Right forelimb (tissue), 1 donor: Measurements from ENCODE around the gene IER3.
"Not testable (repeated sequence)": the region's sequence is repeated elsewhere in the genome, so short reads cannot be mapped to it uniquely, and the experiment has no call there.

Source experiments
- DNase-seq: peaks from one replicate; pipeline ENCODE4 v3.0.0-alpha.2; 2018

The IER3 gene

GRCh38 chr6:30747300-30747687 lies 2.9 kb upstream of the IER3 start:
- DNase-seq: no peak

GRCh38 chr6:30743099-30744053 lies 971 bp downstream of the IER3 start:
- DNase-seq: no peak

DNA sequence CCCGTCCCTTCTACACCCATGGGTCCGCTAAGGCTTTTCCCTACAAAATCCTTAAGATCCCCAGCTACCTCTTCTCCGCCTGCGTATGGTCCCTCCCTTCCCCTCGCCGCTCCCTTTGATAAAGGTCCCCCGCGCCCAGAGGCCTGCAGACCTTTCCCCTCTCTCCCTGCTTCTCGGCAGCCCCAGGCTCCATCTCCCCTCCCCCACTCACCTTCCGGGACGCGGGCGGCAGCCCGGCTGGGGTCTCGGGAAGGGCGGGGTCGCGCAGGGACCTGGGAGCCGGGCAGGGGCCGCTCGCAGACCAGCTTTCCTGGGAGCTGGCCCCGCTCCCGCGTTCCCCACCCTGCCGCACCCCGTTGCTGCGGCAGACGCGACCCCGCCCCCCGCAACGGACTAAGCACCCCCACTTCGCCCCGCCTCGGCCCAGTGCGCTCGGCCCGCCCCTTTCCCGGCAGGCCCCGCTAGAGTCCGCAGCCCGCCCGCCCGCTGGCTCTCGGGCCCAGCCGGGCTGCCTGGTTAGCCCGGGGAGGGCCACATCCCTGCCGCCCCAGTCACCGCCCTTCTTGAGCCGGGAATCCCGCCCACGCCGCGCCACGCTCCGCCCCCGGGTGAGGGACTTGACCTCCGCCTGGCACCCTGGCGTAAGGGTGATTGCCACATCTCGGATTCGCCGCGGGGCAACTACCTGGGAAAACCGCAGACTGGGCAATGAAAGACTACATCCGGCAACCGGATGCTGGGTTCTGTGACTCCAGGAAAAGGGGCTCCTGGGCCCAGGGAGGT lies 1.8 kb downstream of the IER3 start, which contains the start of gene FLOT1:
TSS of gene FLOT1 (minus strand) at position 372 of the 783 bp plus-strand sequence. CDS start 498 bp downstream, outside the sequence.
- peak; percentile 93 for DNase-seq

DNA sequence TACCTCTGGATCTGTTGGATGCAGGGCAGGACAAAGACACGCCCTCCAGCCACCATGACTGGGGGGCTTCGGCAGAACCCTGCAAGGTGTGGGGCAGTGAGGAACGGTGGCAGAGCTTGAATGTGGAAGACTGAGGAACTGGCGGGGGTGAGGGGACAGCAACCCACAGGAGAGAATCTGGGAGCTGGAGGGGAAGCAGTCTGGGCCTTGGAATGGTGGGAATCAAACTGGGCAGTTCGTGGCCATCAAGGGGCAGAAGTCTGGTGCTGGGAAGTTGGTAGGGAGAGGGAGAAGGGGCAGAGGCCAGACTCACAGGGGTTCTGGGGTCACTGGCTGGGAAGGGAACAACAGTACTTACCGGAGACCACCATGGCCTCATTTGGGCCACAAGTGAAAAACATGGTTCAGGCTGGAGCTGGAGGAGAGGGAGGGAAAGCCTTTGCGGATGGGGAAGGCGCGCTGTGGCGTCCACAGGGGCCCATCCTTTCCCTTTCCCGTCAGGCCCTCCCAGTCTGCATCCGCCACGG lies 2.5 kb downstream of the IER3 start:
- no peak for DNase-seq

DNA sequence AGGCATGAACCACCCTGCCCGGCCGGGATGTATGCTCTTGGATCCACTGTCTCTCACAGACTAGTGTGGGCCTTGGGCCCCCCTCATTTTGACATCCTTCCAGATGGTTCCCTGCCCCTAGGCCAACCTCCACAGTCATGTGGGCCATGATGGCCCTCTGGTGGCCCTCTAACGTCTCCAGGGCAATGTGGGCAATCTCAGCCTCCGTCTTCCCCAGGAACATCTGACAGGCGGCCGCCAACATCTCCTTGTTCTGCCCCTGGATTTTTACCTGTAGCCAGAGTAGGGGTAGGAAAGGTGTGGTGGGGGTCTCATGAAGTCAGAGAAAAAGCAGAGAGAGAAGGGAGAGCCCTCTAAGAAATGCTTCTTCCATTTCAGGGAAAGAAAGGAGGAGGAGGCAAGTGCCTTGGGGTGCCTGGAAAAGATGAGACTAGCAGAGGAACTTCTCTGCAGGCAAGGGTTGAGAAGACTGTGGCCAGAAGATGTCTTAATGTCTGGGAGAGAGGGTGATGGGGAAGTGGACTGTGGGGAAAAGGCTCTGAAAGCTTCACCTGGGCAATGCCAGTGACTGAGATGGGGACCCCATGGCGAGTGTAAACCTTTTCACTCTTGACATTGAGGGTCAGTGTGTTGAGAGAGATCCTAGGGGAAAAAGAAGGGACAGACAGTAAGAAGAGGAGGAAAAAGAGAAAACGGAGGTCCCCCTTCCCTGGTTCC lies 3.1 kb downstream of the IER3 start:
- no peak for DNase-seq

- no peak for DNase-seq
Measured at GRCh38 chr6:30740540-30740870, 3.8 kb downstream of the IER3 start.

GRCh38 chr6:30738532-30738931 lies 5.8 kb downstream of the IER3 start:
- no peak for DNase-seq

GRCh38 chr6:30735668-30736314 lies 8.6 kb downstream of the IER3 start:
- DNase-seq: no peak

DNA sequence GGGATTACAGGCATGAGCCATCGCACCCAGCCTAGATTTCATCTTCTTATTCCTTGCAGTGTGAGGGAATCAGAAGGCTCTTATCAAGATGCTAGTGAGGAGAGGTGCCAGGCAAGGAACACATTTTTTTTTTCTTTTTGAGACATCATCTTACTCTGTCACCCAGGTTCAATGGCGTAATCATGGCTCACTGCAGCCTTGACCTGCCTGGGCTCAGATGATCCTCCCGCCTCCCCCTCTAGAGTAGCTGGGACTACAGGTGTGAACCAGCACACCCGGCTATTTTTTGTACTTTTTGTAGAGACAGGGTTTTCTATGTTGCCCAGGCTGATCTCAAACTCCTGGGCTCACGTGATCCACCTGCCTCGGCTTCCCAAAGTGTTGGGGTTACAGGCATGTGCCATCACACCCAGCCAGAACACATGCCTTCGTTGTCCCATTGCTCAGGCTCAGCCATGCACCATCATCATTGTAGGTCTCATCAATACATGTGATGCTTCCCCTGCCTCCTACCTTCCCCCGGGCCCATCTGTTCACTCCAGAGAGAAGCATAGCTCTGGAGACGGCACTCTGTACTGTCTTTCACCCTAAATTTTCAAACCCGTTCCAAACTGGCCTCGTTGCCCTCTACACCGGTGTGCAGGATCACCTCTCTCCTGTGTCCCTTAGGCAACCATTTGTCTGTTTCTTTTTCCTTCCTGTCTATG lies 12.0 kb downstream of the IER3 start:
- no peak for DNase-seq

DNA sequence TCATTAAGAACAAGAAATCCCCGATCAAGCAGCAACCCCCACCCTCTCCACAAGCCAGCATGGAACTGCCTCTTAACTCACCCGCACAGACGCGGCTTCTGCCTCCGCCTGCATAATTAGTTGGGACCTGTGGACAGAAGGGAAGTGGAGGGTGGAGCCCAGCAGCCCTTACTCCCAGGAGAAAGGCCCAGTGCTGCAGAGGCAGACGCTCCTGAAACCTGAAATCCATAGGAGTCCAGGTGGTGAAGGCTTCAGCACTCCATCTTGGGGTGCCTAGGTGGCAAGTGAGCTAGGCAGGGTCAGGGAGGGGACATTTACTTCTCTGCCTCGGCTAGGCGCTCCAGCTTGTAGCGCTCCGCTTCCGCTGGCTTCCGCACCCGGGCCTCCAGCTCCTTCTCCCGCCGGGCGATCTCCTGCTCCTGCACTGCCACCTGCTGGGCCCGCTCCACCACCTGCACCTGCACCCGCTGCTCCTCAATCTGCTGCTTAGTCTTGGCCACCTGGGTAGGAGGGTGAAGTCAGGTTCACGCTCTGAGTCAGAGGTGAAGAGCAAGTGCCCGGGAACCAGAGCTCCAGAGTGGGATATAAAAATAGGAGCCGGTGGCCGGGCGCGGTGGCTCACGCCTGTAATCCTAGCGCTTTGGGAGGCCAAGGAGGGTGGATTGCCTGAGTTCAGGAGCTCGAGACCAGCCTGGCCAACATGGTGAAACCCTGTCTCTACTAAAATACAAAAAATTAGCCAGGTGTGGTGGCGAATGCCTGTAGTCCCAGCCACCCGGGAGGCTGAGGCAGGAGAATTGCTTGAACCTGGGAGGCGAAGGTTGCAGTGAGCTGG lies 13.5 kb downstream of the IER3 start:
- peak; percentile 71 for DNase-seq

DNA sequence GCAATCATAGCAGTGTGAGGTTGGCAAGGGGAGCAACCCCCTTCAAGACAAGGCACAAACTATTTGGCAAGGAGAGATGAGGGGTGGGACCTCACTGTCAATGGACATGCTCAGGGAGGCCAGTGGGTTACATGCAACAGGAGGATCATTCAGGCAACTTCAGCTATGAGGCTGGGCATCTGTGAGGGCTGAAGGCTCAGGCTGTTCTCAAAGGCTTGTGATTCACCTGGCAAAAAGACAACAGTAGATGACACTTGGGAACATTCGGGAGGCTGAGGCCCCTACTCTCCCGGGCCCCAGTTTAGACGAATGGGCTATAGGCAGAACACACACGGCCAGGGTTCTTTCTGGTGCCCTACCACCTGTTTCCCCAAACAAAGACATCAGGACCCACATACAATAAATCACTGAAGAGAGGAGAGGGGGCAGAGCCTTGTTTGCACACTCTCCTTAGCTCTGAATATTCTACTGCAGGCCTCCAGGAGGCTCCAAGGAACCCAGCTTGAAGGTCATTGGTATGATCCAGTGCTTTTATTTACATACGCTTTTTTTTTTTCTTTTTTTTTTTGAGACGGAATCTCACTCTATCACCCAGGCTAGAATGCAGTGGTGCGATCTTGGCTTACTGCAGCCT lies 16.3 kb downstream of the IER3 start:
- DNase-seq: no peak

DNA sequence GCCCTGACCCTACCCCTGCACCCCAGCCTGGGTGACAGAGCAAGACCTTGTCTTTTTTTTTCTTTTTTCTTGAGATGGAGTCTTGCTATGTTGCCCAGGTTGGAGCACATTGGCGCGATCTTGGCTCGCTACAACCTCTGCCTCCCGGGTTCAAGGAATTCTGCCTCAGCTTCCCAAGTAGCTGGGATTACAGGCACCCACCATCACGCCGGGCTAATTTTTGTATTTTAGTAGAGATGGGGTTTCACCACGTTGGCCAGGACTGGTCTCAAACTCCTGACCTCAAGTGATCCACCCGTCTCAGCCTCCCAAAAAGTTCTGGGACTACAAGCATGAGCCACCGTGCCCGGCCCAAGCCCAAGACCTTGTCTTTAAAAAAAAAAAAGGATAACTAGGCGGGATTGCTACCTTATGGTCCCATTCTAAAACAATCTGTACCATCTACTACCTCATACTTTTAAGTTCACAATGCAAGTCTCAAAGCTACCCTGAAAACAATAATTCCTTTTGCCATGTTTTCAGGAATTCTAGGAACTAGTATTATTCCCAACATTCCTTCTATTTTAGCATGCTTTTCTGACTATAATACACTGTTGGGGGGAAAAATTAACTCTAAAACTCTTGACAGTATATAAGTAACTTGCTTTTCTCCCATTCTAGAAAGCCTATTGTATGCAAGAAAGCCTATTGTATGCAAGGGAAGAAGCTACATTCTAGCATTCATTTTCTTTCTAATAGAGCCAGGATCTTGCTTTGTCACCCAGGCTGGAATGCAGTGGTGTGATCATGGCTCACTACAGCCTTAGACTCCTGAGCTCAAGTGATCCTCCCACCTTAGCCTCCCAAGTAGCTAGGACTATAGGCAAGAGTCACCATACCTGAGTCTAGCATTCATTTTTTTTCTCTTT lies 17.6 kb downstream of the IER3 start:
- DNase-seq: no peak

DNA sequence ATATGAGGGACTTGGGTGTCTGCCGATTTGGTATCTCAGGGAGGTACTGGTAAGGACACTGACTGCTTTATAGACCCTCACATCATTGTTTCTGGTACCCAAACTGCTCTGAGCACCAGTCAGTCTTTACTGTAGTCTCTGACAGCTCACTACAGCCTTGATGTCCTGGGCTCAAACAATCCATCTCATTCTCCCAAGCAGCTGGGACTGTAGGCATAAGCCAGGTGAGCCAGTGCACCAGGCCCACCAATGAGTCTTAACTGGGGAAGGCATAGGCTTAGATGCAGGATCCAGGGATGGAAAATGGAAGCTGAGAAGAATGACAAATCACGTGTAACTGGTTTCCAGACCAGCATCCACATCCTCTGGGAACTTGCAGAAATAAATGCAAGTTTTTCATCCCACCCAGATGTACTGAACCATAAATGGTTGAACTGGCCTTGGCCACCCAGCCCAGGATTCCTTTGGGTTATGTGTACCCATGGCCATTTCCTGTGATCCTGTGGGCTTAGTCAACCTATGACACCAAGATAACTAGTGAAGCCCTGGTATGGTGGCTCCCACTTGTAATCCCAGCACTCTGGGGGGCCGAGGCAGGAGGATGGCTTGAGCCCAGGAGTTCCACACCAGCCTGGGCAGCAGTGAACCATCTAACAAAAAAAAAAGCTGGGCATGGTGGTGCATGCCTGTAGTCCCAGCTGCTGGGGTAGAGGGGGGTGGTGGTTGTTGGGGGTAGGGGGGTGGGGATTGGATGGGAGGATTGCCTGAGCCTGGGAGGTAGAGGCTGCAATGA lies 18.4 kb downstream of the IER3 start:
- DNase-seq: no peak

DNA sequence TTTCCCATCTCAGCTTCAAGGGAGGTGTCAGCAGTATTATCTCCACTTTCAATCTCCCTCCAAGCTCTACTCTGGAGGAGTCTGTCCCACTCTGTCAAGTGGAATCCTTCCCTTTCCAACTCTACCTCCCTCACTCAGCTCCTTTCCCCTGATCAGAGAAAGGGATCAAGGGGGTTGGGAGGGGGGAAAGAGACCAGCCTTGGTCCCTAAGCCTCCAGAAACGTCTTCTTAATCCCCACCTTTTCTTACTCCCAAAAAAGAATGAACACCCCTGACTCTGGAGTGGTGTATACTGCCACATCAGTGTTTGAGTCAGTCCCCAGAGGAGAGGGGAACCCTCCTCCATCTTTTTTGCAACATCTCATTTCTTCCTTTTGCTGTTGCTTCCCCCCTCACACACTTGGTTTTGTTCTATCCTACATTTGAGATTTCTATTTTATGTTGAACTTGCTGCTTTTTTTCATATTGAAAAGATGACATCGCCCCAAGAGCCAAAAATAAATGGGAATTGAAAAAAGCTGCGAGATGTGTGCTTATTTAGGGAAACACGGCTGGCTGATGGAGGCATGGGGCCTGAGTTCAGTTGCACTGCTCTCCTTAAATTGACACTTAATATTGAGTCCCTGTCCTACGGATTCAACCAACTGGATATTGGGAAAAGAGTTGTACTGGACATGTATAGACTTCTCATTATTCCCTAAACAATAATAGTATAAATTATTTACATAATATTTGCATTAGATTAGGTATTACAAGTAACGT lies 19.3 kb downstream of the IER3 start:
- DNase-seq: no peak

- DNase-seq: not testable (repeated sequence)
Measured at GRCh38 chr6:30723843-30724741, 20.3 kb downstream of the IER3 start.

DNA sequence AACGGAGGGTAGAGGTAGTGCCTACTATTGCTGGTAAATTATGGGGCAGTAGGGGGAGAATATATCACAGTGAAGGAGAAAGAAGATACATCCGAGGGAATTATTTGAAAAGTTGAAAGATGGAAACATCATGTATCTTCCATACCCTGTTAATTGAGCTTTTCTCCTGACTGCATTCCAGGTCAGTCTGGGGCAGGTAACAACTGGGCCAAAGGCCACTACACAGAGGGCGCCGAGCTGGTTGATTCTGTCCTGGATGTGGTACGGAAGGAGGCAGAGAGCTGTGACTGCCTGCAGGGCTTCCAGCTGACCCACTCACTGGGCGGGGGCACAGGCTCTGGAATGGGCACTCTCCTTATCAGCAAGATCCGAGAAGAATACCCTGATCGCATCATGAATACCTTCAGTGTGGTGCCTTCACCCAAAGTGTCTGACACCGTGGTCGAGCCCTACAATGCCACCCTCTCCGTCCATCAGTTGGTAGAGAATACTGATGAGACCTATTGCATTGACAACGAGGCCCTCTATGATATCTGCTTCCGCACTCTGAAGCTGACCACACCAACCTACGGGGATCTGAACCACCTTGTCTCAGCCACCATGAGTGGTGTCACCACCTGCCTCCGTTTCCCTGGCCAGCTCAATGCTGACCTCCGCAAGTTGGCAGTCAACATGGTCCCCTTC lies 21.0 kb downstream of the IER3 start:
- not testable (repeated sequence) for DNase-seq
